ENCODE measurements around the gene PEX7. TPM values are rescaled to one million over a fixed set of nuclear protein-coding genes. Genes with fewer than 3 reads are reported as not detected.

Gene PEX7
- total RNA-seq, 1 donor from 2014 or later: 6.1 TPM

DNA sequence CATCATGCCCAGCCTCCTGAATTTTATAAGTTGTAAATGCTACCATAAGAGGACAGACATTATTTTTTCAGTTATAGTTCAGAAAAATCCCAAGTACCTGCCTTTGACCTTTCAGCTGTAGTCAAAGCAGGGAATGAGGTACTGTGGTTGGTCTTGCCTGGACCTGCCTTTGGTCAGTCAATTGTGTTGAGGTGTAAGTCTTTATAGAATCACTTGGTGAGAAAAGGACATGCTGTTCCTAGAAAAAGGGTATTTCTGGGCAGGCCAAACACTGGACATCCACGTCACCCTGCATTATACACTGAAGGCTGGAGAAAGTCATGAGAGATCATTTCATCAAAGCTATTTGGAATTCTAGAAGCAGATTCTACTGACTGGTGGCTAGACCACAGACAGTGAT, 40.3 kb downstream of the PEX7 start:
- no peak overlapping the region for H3K4me3 ChIP-seq
- no peaks in the 10 kb centered on the region for H3K27me3 ChIP-seq
- H3K4me1 ChIP-seq: no peaks in the 10 kb centered on the region
- intact Hi-C loops (cut with DNase I): no loop called here
- no peak overlapping the region for H3K27ac ChIP-seq
- no peaks in the 10 kb centered on the region for H3K9me3 ChIP-seq
- no peaks in the 10 kb centered on the region for H3K36me3 ChIP-seq
- no peak for DNase-seq (ENCODE audit: extremely low spot score in 2 of 2)
- no peak for TF ChIP-seq POLR2AphosphoS5 (IDR thresholded peaks at IDR 0.05; ENCODE audit: insufficient read depth in 1 of 2, low read depth in 1 of 2)
- TF ChIP-seq, protein P1, sequence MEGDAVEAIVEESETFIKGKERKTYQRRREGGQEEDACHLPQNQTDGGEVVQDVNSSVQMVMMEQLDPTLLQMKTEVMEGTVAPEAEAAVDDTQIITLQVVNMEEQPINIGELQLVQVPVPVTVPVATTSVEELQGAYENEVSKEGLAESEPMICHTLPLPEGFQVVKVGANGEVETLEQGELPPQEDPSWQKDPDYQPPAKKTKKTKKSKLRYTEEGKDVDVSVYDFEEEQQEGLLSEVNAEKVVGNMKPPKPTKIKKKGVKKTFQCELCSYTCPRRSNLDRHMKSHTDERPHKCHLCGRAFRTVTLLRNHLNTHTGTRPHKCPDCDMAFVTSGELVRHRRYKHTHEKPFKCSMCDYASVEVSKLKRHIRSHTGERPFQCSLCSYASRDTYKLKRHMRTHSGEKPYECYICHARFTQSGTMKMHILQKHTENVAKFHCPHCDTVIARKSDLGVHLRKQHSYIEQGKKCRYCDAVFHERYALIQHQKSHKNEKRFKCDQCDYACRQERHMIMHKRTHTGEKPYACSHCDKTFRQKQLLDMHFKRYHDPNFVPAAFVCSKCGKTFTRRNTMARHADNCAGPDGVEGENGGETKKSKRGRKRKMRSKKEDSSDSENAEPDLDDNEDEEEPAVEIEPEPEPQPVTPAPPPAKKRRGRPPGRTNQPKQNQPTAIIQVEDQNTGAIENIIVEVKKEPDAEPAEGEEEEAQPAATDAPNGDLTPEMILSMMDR (IDR thresholded peaks at IDR 0.05): no peak
- no peak for TF ChIP-seq POLR2A (IDR thresholded peaks at IDR 0.05)

GRCh38 chr6:136863752-136864151, 41.4 kb downstream of the PEX7 start:
- Histone ChIP-seq H3K4me1 (no peaks in the 10 kb centered on the region), H3K9me3 (no peaks in the 10 kb centered on the region), H3K36me3 (no peaks in the 10 kb centered on the region), H3K27ac (no peak overlapping the region), H3K27me3 (no peaks in the 10 kb centered on the region), H3K4me3 (no peak overlapping the region)
- intact Hi-C loops (cut with DNase I): no loop called here
- DNase-seq (ENCODE audit: extremely low spot score in 2 of 2): no peak
- TF ChIP-seq POLR2A (IDR thresholded peaks at IDR 0.05): no peak
- no peak for TF ChIP-seq POLR2AphosphoS5 (IDR thresholded peaks at IDR 0.05; ENCODE audit: insufficient read depth in 1 of 2, low read depth in 1 of 2)
- TF ChIP-seq, protein P1 (IDR thresholded peaks at IDR 0.05): no peak

GRCh38 chr6:136864676-136865075, 42.3 kb downstream of the PEX7 start:
- Histone ChIP-seq H3K27ac (no peak overlapping the region), H3K27me3 (no peaks in the 10 kb centered on the region), H3K4me1 (no peaks in the 10 kb centered on the region), H3K4me3 (no peak overlapping the region), H3K9me3 (no peaks in the 10 kb centered on the region), H3K36me3 (no peaks in the 10 kb centered on the region)
- no peak for DNase-seq (ENCODE audit: extremely low spot score in 2 of 2)
- intact Hi-C loops (cut with DNase I): no loop called here
- TF ChIP-seq, protein P1 (IDR thresholded peaks at IDR 0.05): no peak
- no peak for TF ChIP-seq POLR2AphosphoS5 (IDR thresholded peaks at IDR 0.05; ENCODE audit: insufficient read depth in 1 of 2, low read depth in 1 of 2)
- TF ChIP-seq POLR2A (IDR thresholded peaks at IDR 0.05): no peak

GRCh38 chr6:136866872-136867416, 44.6 kb downstream of the PEX7 start:
- DNase-seq (ENCODE audit: extremely low spot score in 2 of 2): no peak
- intact Hi-C loops (cut with DNase I): no loop called here
- H3K27ac ChIP-seq: no peak overlapping the region
- no peak for TF ChIP-seq POLR2A (IDR thresholded peaks at IDR 0.05)
- TF ChIP-seq, protein P1 (IDR thresholded peaks at IDR 0.05): no peak
- TF ChIP-seq POLR2AphosphoS5 (IDR thresholded peaks at IDR 0.05; ENCODE audit: insufficient read depth in 1 of 2, low read depth in 1 of 2): no peak
- no peak overlapping the region for H3K4me3 ChIP-seq
- peaks cover 0 to 6% of the 10 kb centered on the region in 2 donors for H3K36me3 ChIP-seq
- H3K27me3 ChIP-seq: no peaks in the 10 kb centered on the region
- no peaks in the 10 kb centered on the region for H3K4me1 ChIP-seq
- H3K9me3 ChIP-seq: no peaks in the 10 kb centered on the region

DNA sequence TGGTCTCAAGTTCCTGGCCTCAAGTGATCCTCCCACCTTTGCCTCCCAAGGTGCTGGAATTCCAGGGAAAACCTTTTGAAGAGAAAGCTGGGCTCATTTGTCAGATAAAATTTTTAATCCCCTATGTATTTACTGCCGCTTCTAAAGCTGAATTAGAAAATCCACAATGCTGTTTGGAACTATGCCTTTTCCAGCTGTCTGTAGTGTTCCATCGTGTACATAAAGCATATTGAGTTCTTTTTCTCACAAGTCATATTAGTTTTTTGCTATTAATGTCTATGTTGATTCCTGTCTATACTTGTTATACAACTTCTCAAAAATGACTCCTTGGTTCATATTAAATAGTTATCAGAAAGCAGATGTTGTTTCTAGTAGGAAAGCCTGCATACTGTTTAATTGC, 47.1 kb downstream of the PEX7 start:
- peaks cover 0 to 13% of the 10 kb centered on the region in 2 donors for H3K36me3 ChIP-seq
- DNase-seq (ENCODE audit: extremely low spot score in 2 of 2): no peak
- H3K27ac ChIP-seq: no peak overlapping the region
- H3K4me3 ChIP-seq: no peak overlapping the region
- peaks cover 13% of the 10 kb centered on the region for H3K9me3 ChIP-seq
- no peak for TF ChIP-seq POLR2AphosphoS5 (IDR thresholded peaks at IDR 0.05; ENCODE audit: insufficient read depth in 1 of 2, low read depth in 1 of 2)
- TF ChIP-seq, protein P1 (IDR thresholded peaks at IDR 0.05): no peak
- TF ChIP-seq POLR2A (IDR thresholded peaks at IDR 0.05): no peak
- intact Hi-C loops (cut with DNase I): no loop called here
- no peaks in the 10 kb centered on the region for H3K4me1 ChIP-seq
- no peaks in the 10 kb centered on the region for H3K27me3 ChIP-seq

All from vagina (tissue), 2 donors.